GM10266 (cell line): ENCODE measurements around the gene SF3B1.
"Not testable (repeated sequence)": the region's sequence is repeated elsewhere in the genome, so short reads cannot be mapped to it uniquely, and the experiment has no call there.

Source experiments
- DNase-seq: peaks from one replicate; pipeline ENCODE4 v3.0.0; 2012; ENCODE audit errors: extremely low spot score
- TF ChIP-seq, protein P1 (sequence below): IDR thresholded peaks from 2 replicates; pipeline ENCODE4 v1.5.1; 2012; ENCODE audit warnings: mild to moderate bottlenecking, low read depth; ENCODE audit not compliant: control insufficient read depth, insufficient read depth; ENCODE audit errors: missing control alignments

SF3B1 gene

DNA sequence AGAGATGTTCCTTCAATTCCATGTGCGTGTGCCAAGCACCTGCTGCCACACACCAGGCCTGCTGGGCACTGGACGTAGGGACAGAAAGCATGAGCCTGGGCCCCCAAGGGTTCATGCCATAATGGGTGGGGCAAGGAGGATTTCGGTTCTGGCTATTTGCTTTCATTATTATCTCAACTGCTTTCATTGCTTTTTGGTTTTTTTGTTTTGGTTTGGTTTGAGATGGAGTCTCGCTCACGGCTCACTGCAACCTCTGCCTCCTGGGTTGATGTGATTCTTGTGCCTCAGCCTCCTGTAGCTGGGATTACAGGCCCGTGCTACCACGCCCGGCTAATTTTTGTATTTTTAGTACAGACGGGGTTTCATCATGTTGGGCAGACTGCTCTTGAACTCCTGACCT, 57.2 kb downstream of the SF3B1 start:
- TF ChIP-seq, protein P1, sequence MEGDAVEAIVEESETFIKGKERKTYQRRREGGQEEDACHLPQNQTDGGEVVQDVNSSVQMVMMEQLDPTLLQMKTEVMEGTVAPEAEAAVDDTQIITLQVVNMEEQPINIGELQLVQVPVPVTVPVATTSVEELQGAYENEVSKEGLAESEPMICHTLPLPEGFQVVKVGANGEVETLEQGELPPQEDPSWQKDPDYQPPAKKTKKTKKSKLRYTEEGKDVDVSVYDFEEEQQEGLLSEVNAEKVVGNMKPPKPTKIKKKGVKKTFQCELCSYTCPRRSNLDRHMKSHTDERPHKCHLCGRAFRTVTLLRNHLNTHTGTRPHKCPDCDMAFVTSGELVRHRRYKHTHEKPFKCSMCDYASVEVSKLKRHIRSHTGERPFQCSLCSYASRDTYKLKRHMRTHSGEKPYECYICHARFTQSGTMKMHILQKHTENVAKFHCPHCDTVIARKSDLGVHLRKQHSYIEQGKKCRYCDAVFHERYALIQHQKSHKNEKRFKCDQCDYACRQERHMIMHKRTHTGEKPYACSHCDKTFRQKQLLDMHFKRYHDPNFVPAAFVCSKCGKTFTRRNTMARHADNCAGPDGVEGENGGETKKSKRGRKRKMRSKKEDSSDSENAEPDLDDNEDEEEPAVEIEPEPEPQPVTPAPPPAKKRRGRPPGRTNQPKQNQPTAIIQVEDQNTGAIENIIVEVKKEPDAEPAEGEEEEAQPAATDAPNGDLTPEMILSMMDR, result no peak
- DNase-seq, result no peak

DNA sequence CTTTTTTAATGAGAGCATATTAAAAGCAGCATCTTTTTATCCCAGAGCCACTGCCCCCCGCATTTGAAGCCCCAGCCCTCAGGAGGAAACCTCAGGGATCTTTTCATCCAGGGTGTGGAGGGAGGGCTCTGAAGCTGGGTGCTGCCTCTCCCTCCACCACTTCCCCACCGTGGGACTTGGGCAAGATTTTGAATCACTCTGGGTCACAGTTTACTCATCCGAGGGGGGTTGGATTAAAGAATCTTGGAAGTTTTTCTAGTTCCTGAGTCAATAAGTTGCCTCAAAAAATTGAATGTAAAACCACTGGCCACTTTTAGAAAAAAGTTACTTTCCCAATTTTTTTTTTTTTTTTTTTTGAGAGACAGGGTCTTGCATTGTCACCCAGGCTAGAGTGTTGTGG, 62.2 kb downstream of the SF3B1 start:
- no peak for DNase-seq
- TF ChIP-seq, protein P1, result no peak

DNA sequence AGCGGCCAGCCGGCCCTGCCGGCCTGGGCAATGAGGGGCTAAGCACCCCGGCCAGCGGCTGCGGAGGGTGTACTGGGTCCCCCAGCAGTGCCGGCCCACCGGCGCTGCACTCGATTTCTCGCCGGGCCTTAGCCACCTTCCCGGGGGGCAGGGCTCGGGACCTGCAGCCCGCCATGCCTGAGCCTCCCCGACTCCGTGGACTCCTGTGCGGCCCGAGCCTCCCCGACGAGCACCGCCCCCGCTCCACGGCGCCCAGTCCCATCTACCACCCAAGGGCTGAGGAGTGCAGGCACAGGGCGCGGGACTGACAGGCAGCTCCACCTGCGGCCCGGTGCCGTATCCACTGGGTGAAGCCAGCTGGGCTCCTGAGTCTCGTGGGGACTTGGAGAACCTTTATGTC, 64.2 kb downstream of the SF3B1 start:
- not testable (repeated sequence) for DNase-seq

DNA sequence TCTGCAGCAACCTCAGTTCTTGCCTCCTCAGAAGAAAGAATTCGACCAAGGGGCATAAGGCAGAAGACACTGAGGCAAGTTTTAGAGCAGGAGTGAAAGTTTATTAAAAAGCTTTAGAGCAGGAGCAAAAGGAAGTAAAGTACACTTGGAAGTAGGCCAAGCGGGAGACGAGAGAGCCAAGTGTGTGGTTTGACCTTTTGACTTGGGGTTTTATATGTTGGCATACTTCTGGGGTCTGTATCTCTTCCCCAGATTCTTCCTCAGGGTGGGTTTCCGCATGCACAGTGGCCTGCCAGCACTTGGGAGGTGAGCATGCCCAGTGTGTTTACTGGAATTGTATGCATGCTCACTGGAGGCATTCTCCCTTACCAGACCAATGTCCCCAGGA, 64.9 kb downstream of the SF3B1 start:
- TF ChIP-seq, protein P1, result no peak

DNA sequence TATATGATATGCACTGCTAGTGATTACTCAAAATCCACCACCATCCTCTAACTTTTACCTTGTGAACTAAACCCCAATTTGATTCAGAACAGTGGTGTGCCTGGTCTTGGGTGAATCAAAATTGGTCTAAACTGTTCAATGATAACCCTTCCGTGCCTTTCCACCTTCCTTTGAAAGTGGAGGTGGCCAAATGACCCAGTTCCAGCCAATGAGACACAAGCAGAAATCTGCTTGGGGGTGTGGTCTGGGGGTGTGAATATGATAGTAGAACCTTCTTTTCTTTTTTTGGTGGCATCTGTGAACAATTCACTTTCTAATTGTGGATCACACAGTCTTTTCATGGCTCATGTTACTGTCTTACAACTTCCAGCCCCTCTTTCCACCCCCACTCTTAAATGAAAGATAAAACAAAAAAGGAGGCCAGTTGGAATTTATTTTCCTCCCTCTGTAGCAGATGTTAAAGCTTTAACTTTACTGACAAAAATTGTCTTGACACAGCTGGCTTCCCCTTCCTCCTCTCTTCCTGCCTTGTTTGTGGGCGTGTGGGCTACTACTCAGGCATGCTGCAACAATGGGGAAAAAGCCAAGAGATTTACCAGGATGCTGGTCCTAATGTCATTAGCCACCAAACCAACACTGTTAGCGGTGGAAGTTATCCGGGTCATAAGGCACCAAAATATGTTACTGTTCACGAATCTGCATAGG, 65.4 kb downstream of the SF3B1 start:
- DNase-seq, result no peak
- TF ChIP-seq, protein P1, result no peak

More for the DNA sequence above, 64.9 kb downstream of the SF3B1 start:
- no peak for DNase-seq

DNA sequence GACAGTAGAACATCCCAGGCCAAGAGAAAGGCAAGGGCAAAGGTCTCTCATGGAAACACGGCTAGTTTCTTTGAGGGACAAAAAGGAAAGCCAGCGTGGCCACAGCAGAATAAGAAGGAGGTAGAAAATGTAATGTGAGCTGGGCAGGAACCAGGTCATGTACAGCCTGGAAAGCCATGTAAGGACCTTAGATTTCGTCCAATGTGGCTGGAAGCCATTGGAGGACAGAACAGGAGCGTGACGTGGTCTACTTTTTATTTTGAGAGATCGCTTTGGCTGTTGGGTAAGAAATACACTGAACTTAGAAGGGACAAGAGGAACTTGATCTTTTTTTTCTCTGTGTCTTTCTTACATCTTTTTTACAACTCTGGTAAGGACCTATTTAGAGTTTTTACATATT, 66.4 kb downstream of the SF3B1 start:
- TF ChIP-seq, protein P1, result no peak
- DNase-seq, result no peak

DNA sequence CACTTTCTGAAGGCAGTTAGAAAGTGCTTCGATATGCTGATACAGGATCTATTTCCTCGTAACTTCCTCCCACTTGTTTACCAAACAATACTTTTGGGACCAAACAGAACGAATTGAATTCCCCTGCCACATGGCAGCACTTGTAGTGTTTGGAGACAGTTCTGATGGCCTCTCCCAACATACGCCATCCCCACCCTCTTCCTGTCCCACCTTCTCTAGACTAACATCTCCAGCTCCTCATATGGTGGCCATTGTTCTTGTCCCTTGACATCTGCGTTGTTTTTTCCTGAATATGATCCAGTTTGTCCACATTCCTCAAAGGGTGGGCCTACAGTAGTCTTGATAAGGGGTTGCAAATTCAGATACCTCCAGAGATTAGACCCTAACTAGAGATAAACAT, 70.8 kb downstream of the SF3B1 start:
- TF ChIP-seq, protein P1, result no peak
- DNase-seq, result no peak

DNA sequence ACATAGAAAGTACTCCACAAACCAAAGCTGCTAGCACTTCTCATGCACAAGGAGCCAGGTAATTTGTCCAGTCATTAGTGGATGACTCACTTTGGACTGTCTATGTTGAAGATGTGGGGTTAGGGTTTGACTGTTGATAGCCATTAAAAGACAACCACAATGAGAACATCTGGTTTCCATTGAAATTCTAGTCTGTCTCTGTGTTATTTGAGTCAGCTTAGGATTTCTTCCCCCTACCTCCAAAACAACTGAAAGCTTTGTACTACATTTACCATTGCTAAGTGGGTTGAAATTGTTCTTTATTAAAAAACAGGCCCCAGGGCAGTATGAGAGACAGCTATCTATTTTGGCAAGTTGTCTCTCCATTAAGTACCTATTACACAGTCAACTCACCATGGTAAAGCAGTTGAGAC, 74.1 kb downstream of the SF3B1 start:
- no peak for DNase-seq
- TF ChIP-seq, protein P1, result no peak
